ENCODE measurements around the gene CRHR2. TPM values are rescaled to one million over a fixed set of nuclear protein-coding genes. Genes with fewer than 3 reads are reported as not detected.

CRHR2 gene
- total RNA-seq, 1 experiment from 2014 or later, result 0.22 TPM

GRCh38 chr7:30656006-30656957 is 26.0 kb downstream of the CRHR2 start (continued):
- no peak for TF ChIP-seq KAT7 (CRISPR knock-in tag; IDR thresholded peaks at IDR 0.05; ENCODE audit: borderline replicate concordance)

GRCh38 chr7:30655096-30655970 is 26.9 kb downstream of the CRHR2 start:
- Mint-ChIP-seq H3K36me3 (no peaks in the 10 kb centered on the region), H3K4me1 (peaks cover under 1% of the 10 kb centered on the region; the same call in 1 of the 2 replicates), H3K9me3 (no peaks in the 10 kb centered on the region), H3K27ac (no peak overlapping the region), H3K4me3 (no peak overlapping the region), H3K27me3 (ENCODE audit: low read depth) (no peaks in the 10 kb centered on the region)
- no peak for ATAC-seq
- ChIA-PET CTCF (interaction anchor here (0.7 kb wide), 1 partner anchor 25 kb away, joined by 3 read pairs; no protein-coding TSS in a partner anchor), POLR2A (no interaction called here)
- TF ChIP-seq ZNF512 (CRISPR knock-in tag; IDR thresholded peaks at IDR 0.05; ENCODE audit: borderline replicate concordance) (no peak), TEAD4 (CRISPR knock-in tag; IDR thresholded peaks at IDR 0.05) (no peak), ZNF232 (CRISPR knock-in tag; IDR thresholded peaks at IDR 0.05) (no peak), ZMAT4 (CRISPR knock-in tag; IDR thresholded peaks at IDR 0.05) (no peak), RORB (CRISPR knock-in tag; IDR thresholded peaks at IDR 0.05) (no peak), IRF1 (CRISPR knock-in tag; IDR thresholded peaks at IDR 0.05) (no peak), KAT7 (CRISPR knock-in tag; IDR thresholded peaks at IDR 0.05; ENCODE audit: borderline replicate concordance) (no peak)
- DNase-seq (ENCODE audit: low spot score), result no peak

- POLR2A ChIA-PET, result no interaction called here
- CTCF ChIA-PET, result interaction anchor here (0.7 to 1.3 kb wide), 2 partner anchors 26 to 88 kb away, joined by 3 read pairs; no protein-coding TSS in a partner anchor
- ATAC-seq, result no peak
- Mint-ChIP-seq H3K27me3 (ENCODE audit: low read depth) (no peaks in the 10 kb centered on the region), H3K36me3 (no peaks in the 10 kb centered on the region), H3K27ac (0 out of 2 replicates have a peak overlapping the region, but pooled peaks have one; percentile 33), H3K4me3 (no peak overlapping the region), H3K4me1 (peaks cover 5% of the 10 kb centered on the region), H3K9me3 (no peaks in the 10 kb centered on the region)
- no peak for TF ChIP-seq EMX1 (CRISPR knock-in tag; IDR thresholded peaks at IDR 0.05)
- no peak for DNase-seq (ENCODE audit: low spot score)
Observed at GRCh38 chr7:30654296-30655090, 27.8 kb downstream of the CRHR2 start.

GRCh38 chr7:30652698-30653641 is 29.3 kb downstream of the CRHR2 start:
- Mint-ChIP-seq H3K9me3 (no peaks in the 10 kb centered on the region), H3K27ac (no peak overlapping the region), H3K4me1 (peaks cover 5% of the 10 kb centered on the region), H3K4me3 (no peak overlapping the region), H3K27me3 (ENCODE audit: low read depth) (no peaks in the 10 kb centered on the region), H3K36me3 (no peaks in the 10 kb centered on the region)
- no peak for DNase-seq (ENCODE audit: low spot score)
- no peak for ATAC-seq
- ChIA-PET CTCF (interaction anchor here (1.3 kb wide), 1 partner anchor 89 kb away, joined by 3 read pairs; no protein-coding TSS in a partner anchor), POLR2A (no interaction called here)
- TF ChIP-seq ERG (CRISPR knock-in tag; IDR thresholded peaks at IDR 0.05) (no peak), ZNF425 (CRISPR knock-in tag; conservative IDR thresholded peaks at IDR 0.05) (no peak), CBFB (CRISPR knock-in tag; IDR thresholded peaks at IDR 0.05; ENCODE audit: low read depth) (no peak), NFYB (CRISPR knock-in tag; conservative IDR thresholded peaks at IDR 0.05; ENCODE audit: low read depth) (no peak), KAT7 (CRISPR knock-in tag; IDR thresholded peaks at IDR 0.05; ENCODE audit: borderline replicate concordance) (no peak)
